ENCODE data around the gene FIZ1. TPM values are rescaled to one million over a fixed set of nuclear protein-coding genes. Genes with fewer than 3 reads are reported as not detected.
A peak's percentile ranks its signal among the peaks of the same experiment; 100 is the strongest.

FIZ1 gene
- total RNA-seq, 1 donor from 2014 or later, result 4.8 TPM

DNA sequence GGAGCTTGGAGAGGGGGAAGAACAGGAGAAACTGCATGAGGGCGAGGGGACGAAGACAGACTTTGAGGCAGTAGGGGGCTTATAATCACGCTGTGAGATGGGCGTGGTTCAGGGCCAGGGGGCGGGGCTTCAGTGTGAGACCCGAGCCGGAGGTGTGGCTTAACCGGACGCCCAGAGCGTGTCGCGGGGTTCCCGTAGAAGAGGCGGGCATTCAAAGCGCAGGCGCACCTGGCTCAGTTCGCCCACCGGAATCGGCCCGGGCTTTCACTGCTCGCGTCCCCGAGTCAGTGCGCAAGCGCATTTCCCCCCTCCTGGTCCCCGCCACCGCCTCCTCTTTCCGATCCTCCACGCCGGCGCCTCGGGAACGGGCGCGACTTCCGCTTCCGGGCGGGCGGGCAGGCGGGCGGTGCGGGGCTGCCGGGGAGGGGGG lies 5.9 kb upstream of the FIZ1 start:
- Histone ChIP-seq H3K9ac (no peak overlapping the region), H3K9me3 (ENCODE audit: low read depth) (no peaks in the 10 kb centered on the region), H3K27me3 (no peaks in the 10 kb centered on the region), H3F3A (ENCODE audit: low read depth) (peaks cover 49% of the 10 kb centered on the region), H3K27ac (peak overlapping the region; percentile 89), H3K4me2 (peak overlapping the region; percentile 85), H2AFZ (replicated peaks) (no peak overlapping the region), H3K4me1 (peaks cover 7% of the 10 kb centered on the region), H4K20me1 (ENCODE audit: low read depth) (peaks cover 35% of the 10 kb centered on the region), H3K36me3 (no peaks in the 10 kb centered on the region), H3K4me3 (peak overlapping the region; percentile 85), H3K79me2 (ENCODE audit: low read depth) (peaks cover 37% of the 10 kb centered on the region)
- peak; percentile 99 for DNase-seq (ENCODE audit: low spot score)
- Mint-ChIP-seq H3K36me3 (peaks cover 18% of the 10 kb centered on the region), H3K4me3 (peak overlapping the region; percentile 83), H3K27ac (peak overlapping the region; percentile 72), H3K4me1 (peaks cover 41% of the 10 kb centered on the region), H3K27me3 (ENCODE audit: insufficient read depth, low read depth) (peaks cover 2% of the 10 kb centered on the region), H3K9me3 (peaks cover 8% of the 10 kb centered on the region)
- TF ChIP-seq, protein P1, sequence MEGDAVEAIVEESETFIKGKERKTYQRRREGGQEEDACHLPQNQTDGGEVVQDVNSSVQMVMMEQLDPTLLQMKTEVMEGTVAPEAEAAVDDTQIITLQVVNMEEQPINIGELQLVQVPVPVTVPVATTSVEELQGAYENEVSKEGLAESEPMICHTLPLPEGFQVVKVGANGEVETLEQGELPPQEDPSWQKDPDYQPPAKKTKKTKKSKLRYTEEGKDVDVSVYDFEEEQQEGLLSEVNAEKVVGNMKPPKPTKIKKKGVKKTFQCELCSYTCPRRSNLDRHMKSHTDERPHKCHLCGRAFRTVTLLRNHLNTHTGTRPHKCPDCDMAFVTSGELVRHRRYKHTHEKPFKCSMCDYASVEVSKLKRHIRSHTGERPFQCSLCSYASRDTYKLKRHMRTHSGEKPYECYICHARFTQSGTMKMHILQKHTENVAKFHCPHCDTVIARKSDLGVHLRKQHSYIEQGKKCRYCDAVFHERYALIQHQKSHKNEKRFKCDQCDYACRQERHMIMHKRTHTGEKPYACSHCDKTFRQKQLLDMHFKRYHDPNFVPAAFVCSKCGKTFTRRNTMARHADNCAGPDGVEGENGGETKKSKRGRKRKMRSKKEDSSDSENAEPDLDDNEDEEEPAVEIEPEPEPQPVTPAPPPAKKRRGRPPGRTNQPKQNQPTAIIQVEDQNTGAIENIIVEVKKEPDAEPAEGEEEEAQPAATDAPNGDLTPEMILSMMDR (IDR thresholded peaks at IDR 0.05), result no peak
- TF ChIP-seq EZH2phosphoT487 (IDR thresholded peaks at IDR 0.05), result no peak
- TF ChIP-seq EZH2 (IDR thresholded peaks at IDR 0.05), result no peak

DNA sequence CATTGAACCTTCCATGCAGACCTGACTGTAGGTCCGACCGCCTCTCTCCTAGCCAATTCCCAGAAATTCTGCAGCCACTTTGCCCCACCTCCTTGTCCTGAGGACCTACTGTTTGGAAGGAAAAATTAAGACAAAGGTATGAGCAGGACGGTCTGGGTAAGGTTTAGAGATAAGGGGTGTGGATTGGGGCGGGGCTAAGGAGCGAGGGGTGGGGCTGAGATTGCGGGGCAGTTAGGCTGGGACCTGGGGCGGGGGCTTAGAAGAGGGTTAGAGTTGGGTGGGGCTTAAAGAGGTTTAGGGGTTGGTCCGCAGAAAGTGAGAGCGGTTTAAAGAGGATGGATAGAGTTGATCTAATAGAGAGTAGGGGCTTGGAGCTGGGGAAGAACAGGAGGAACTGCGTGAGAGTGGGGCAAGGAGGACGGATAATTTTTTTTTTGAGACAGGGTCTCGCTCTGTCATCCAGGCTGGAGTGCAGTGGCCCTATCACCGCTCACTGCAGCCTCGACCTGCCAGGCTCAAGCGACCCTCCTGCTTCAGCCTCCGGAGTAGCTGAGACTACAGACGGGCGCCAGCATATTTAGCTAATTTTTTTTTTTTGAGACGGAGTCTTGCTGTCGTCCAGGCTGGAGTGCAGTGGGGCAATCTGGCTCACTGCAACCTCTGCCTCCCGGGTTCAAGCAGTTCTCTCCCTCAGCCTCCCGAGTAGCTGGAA lies 4.4 kb upstream of the FIZ1 start:
- peaks cover 7% of the 10 kb centered on the region for H3K27me3 Mint-ChIP-seq (ENCODE audit: insufficient read depth, low read depth)
- Histone ChIP-seq H3K4me3 (no peak overlapping the region), H3K27ac (no peak overlapping the region), H3F3A (ENCODE audit: low read depth) (peaks cover 58% of the 10 kb centered on the region), H3K4me2 (no peak overlapping the region), H3K4me1 (peaks cover 7% of the 10 kb centered on the region), H3K9ac (no peak overlapping the region), H3K36me3 (no peaks in the 10 kb centered on the region), H3K27me3 (no peaks in the 10 kb centered on the region), H3K9me3 (ENCODE audit: low read depth) (no peaks in the 10 kb centered on the region), H2AFZ (replicated peaks) (no peak overlapping the region), H3K79me2 (ENCODE audit: low read depth) (peaks cover 22% of the 10 kb centered on the region), H4K20me1 (ENCODE audit: low read depth) (peaks cover 22% of the 10 kb centered on the region)
- H3K27ac Mint-ChIP-seq, result peak overlapping the region; percentile 76
- peaks cover 9% of the 10 kb centered on the region for H3K9me3 Mint-ChIP-seq
- peak overlapping the region; percentile 83 for H3K4me3 Mint-ChIP-seq
- peaks cover 42% of the 10 kb centered on the region for H3K4me1 Mint-ChIP-seq
- no peak for DNase-seq (ENCODE audit: low spot score)
- TF ChIP-seq EZH2 (IDR thresholded peaks at IDR 0.05), result no peak
- TF ChIP-seq, protein P1 (IDR thresholded peaks at IDR 0.05), result no peak
- TF ChIP-seq EZH2phosphoT487 (IDR thresholded peaks at IDR 0.05), result no peak
- peaks cover 11% of the 10 kb centered on the region for H3K36me3 Mint-ChIP-seq

DNA sequence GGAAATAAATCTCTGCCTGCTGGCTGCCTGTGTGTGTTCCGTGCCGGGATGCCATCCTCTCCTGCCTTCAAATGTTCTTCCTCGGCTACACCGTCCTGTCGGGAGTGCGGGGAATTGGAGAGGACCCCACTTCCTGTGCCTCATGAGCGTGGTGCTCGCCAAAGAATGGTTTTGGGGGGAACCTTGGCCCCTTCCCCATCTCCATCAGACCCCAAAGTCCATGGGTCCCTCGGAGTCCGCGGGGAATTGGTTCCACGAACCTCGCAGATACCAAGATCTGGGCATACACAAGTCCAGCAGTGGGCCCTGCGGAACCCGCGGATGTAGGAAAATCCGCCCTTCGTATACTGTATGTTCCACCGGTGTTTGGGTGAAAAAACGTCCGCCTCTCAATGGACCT lies 3.8 kb upstream of the FIZ1 start:
- Histone ChIP-seq H2AFZ (replicated peaks) (no peak overlapping the region), H3K27me3 (no peaks in the 10 kb centered on the region), H3F3A (ENCODE audit: low read depth) (peaks cover 65% of the 10 kb centered on the region), H3K4me3 (no peak overlapping the region), H3K27ac (no peak overlapping the region), H3K9ac (no peak overlapping the region), H4K20me1 (ENCODE audit: low read depth) (peaks cover 18% of the 10 kb centered on the region), H3K79me2 (ENCODE audit: low read depth) (peaks cover 20% of the 10 kb centered on the region), H3K4me2 (no peak overlapping the region), H3K9me3 (ENCODE audit: low read depth) (no peaks in the 10 kb centered on the region), H3K4me1 (peaks cover 12% of the 10 kb centered on the region), H3K36me3 (no peaks in the 10 kb centered on the region)
- Mint-ChIP-seq H3K27me3 (ENCODE audit: insufficient read depth, low read depth) (peaks cover 7% of the 10 kb centered on the region), H3K27ac (peak overlapping the region; percentile 76), H3K9me3 (peaks cover 12% of the 10 kb centered on the region), H3K4me1 (peaks cover 46% of the 10 kb centered on the region), H3K36me3 (peaks cover 14% of the 10 kb centered on the region), H3K4me3 (peak overlapping the region; percentile 49)
- DNase-seq (ENCODE audit: low spot score), result no peak
- TF ChIP-seq, protein P1 (IDR thresholded peaks at IDR 0.05), result no peak
- no peak for TF ChIP-seq EZH2 (IDR thresholded peaks at IDR 0.05)
- TF ChIP-seq EZH2phosphoT487 (IDR thresholded peaks at IDR 0.05), result no peak

Data from neural progenitor cell (in vitro differentiated cells).